Gastroesophageal sphincter (tissue), 4 donors: ENCODE measurements around the gene ELK1. TPM values are rescaled to one million over a fixed set of nuclear protein-coding genes. Genes with fewer than 3 reads are reported as not detected.

Source experiments
- ATAC-seq: fragments of 150-250 bp; one replicate; pipeline ENCODE4 v1.9.1; 2016; ENCODE audit warnings: mild to moderate bottlenecking, moderate library complexity
- H3K27ac ChIP-seq, 4 donors: fragments of 200-600 bp; sonication (generic) in 3 of 4; 1 replicate in 3 of 4; 2 replicates in 1 of 4; pipeline ENCODE4 v1.5.1; 2016 to 2019
- H3K27me3 ChIP-seq: fragments of 200-600 bp; sonication (generic); one replicate; pipeline ENCODE4 v1.5.1; 2019
- H3K36me3 ChIP-seq, 2 donors: fragments of 200-600 bp; sonication (generic); one replicate each; pipeline ENCODE4 v1.5.1; 2019; ENCODE audit warnings: control low read depth in 1 of 2
- H3K4me1 ChIP-seq, 3 donors: fragments of 200-600 bp; sonication (generic); 1 replicate in 2 of 3; 2 replicates in 1 of 3; pipeline ENCODE4 v1.5.1; 2016 to 2019; ENCODE audit warnings: control low read depth in 2 of 3
- H3K4me3 ChIP-seq, 2 donors: fragments of 200-600 bp; sonication (generic); one replicate each; pipeline ENCODE4 v1.5.1; 2019; ENCODE audit warnings: mild to moderate bottlenecking in 1 of 2, moderate library complexity in 1 of 2
- H3K9me3 ChIP-seq, 3 donors: fragments of 200-600 bp; sonication (generic); one replicate each; pipeline ENCODE4 v1.5.1; 2017 to 2019; ENCODE audit warnings: control low read depth in 2 of 3
- CTCF ChIP-seq, 4 experiments: fragments of 200-600 bp in 2 of 4; fragments of 450-650 bp in 2 of 4; sonication (generic) in 1 of 4; IDR thresholded peaks; one replicate each; pipeline ENCODE4 v1.5.1; 2017 to 2019; ENCODE audit warnings: antibody characterized with exemption in 4 of 4, mild to moderate bottlenecking in 2 of 4, moderate library complexity in 2 of 4
- EP300 ChIP-seq: sonication (generic); formaldehyde crosslinking; IDR thresholded peaks from one replicate; pipeline ENCODE4 v1.6.1; 2017; ENCODE audit warnings: antibody characterized with exemption, mild to moderate bottlenecking
- POLR2A ChIP-seq, 2 donors: fragments of 450-650 bp; IDR thresholded peaks; one replicate each; pipeline ENCODE4 v1.6.1; 2017; ENCODE audit warnings: antibody characterized with exemption in 2 of 2, mild to moderate bottlenecking in 2 of 2, moderate library complexity in 1 of 2
- POLR2AphosphoS5 ChIP-seq: sonication (generic); formaldehyde crosslinking; IDR thresholded peaks from one replicate; pipeline ENCODE4 v1.6.1; 2017; ENCODE audit warnings: antibody characterized with exemption
- WGBS, 2 donors: methylation state at CpG; one replicate each; pipeline ENCODE4 v1.1.5; 2018; ENCODE audit warnings: low coverage in 1 of 2; 5-methylcytosine and 5-hydroxymethylcytosine counted together
- total RNA-seq, 4 donors: library from RNA; depleted of rRNA; stranded (reverse); fragments of >200 nt; gene quantifications; one replicate each; pipeline ENCODE4 v1.1.0, GENCODE V29; 2016

The ELK1 gene
- total RNA-seq, 4 donors from 2014 or later, result 20.0 to 26.8 (median 26.2) TPM

GRCh38 chrX:47629419-47630200 lies 20.8 kb downstream of the ELK1 start, which contains the start of gene CFP:
Gene CFP, minus strand, starts transcription at chrX:47629930. Its CDS starts 86 bp downstream, at chrX:47629844.
- H3K4me1 ChIP-seq, result no peaks in the 10 kb centered on the region
- H3K9me3 ChIP-seq, result no peaks in the 10 kb centered on the region
- no peaks in the 10 kb centered on the region for H3K27me3 ChIP-seq
- ATAC-seq, result peak; percentile 17
- no peak for TF ChIP-seq EP300
- no peak for TF ChIP-seq POLR2AphosphoS5
- TF ChIP-seq CTCF (IDR thresholded peaks at IDR 0.05), result no peak
- no peak for TF ChIP-seq POLR2A (IDR thresholded peaks at IDR 0.05)
- WGBS, 2 donors, result 42 to 66% methylated on average over 2 to 3 of the region's 14 CpGs
- no peak within 1 kb of the TSS for H3K27ac ChIP-seq
- H3K4me3 ChIP-seq, result peak within 1 kb of the TSS in 1 of 2 donors; percentile 12
- H3K36me3 ChIP-seq, result peaks cover 0 to 6% of the 10 kb centered on the region in 2 donors

- Histone ChIP-seq H3K4me3 (no peak overlapping the region), H3K9me3 (no peaks in the 10 kb centered on the region), H3K4me1 (peaks cover 0 to under 1% (median 0%) of the 10 kb centered on the region in 3 donors), H3K27me3 (no peaks in the 10 kb centered on the region), H3K36me3 (no peaks in the 10 kb centered on the region), H3K27ac (no peak overlapping the region)
- TF ChIP-seq POLR2AphosphoS5 (no peak), CTCF (IDR thresholded peaks at IDR 0.05) (no peak), EP300 (no peak), POLR2A (IDR thresholded peaks at IDR 0.05) (no peak)
- WGBS, 2 donors, result 60% methylated on average over 1 of the region's 1 CpG; no CpG with 5 or more reads in 1 of the 2 donors
- no peak for ATAC-seq
Observed at GRCh38 chrX:47628982-47629381, 21.4 kb downstream of the ELK1 start.

GRCh38 chrX:47625365-47625764 lies 25.0 kb downstream of the ELK1 start:
- peaks cover 0 to 7% (median 0%) of the 10 kb centered on the region in 3 donors for H3K4me1 ChIP-seq
- 50% methylated on average over 2 of the region's 2 CpGs; no CpG with 5 or more reads in 1 of the 2 donors for WGBS, 2 donors
- H3K4me3 ChIP-seq, result no peak overlapping the region
- no peak overlapping the region for H3K27ac ChIP-seq
- TF ChIP-seq POLR2A (IDR thresholded peaks at IDR 0.05), result no peak
- TF ChIP-seq CTCF (IDR thresholded peaks at IDR 0.05), result no peak
- no peak for TF ChIP-seq EP300
- TF ChIP-seq POLR2AphosphoS5, result no peak
- H3K36me3 ChIP-seq, result no peaks in the 10 kb centered on the region
- peaks cover 7% of the 10 kb centered on the region for H3K27me3 ChIP-seq
- H3K9me3 ChIP-seq, result no peaks in the 10 kb centered on the region
- no peak for ATAC-seq

- Histone ChIP-seq H3K4me1 (peaks cover 0 to 18% (median 0%) of the 10 kb centered on the region in 3 donors), H3K4me3 (peak overlapping the region in 1 of 2 donors; percentile 24), H3K27ac (no peak overlapping the region), H3K9me3 (no peaks in the 10 kb centered on the region), H3K27me3 (peaks cover 13% of the 10 kb centered on the region), H3K36me3 (no peaks in the 10 kb centered on the region)
- TF ChIP-seq CTCF (IDR thresholded peaks at IDR 0.05), result no peak
- TF ChIP-seq POLR2A (IDR thresholded peaks at IDR 0.05), result no peak
- TF ChIP-seq EP300, result no peak
- TF ChIP-seq POLR2AphosphoS5, result no peak
- 0 to 30% methylated on average over 1 to 14 of the region's 35 CpGs for WGBS, 2 donors
- ATAC-seq, result no peak
Observed at GRCh38 chrX:47623540-47624027, 26.8 kb downstream of the ELK1 start.
